ENCODE results near the gene DCLRE1C.
"Not testable (repeated sequence)": the region's sequence is repeated elsewhere in the genome, so short reads cannot be mapped to it uniquely, and the experiment has no call there.

Gene DCLRE1C

GRCh38 chr10:14879124-14879927 lies 74.6 kb downstream of the DCLRE1C start:
- peak; percentile 24 for DNase-seq

GRCh38 chr10:14878266-14879123 lies 75.4 kb downstream of the DCLRE1C start, which contains the start of gene SUV39H2:
SUV39H2 (plus strand) TSS chr10:14878866; CDS start chr10:14878889, 23 bp downstream.
- peak; percentile 85 for DNase-seq

- DNase-seq = no peak
These were observed 77.1 kb downstream of the DCLRE1C start for GRCh38 chr10:14876764-14877163.

- no peak for DNase-seq
These were observed 78.0 kb downstream of the DCLRE1C start for GRCh38 chr10:14875941-14876340.

GRCh38 chr10:14873090-14873760 lies 80.7 kb downstream of the DCLRE1C start:
- no peak for DNase-seq

- DNase-seq = not testable (repeated sequence)
These were observed 89.0 kb downstream of the DCLRE1C start for GRCh38 chr10:14864871-14865270.

- not testable (repeated sequence) for DNase-seq
These were observed 89.4 kb downstream of the DCLRE1C start for GRCh38 chr10:14864466-14864865.

GRCh38 chr10:14860791-14861190 lies 93.1 kb downstream of the DCLRE1C start:
- DNase-seq = no peak

- DNase-seq = no peak
These were observed 94.1 kb downstream of the DCLRE1C start for GRCh38 chr10:14859775-14860174.

GRCh38 chr10:14859043-14859442 lies 94.9 kb downstream of the DCLRE1C start:
- DNase-seq = no peak

- no peak for DNase-seq
These were observed 95.4 kb downstream of the DCLRE1C start for GRCh38 chr10:14858338-14858960.

- no peak for DNase-seq
These were observed 98.4 kb downstream of the DCLRE1C start for GRCh38 chr10:14855453-14855852.

GRCh38 chr10:14852236-14852635 lies 101.7 kb downstream of the DCLRE1C start:
- DNase-seq = no peak
